K562 (cell line): ENCODE data around the gene PDLIM7. TPM values are rescaled to one million over a fixed set of nuclear protein-coding genes. Genes with fewer than 3 reads are reported as not detected.

Source experiments
- ELF1 ChIP-seq: fragments of 200-800 bp; sonication (Bioruptor generic); IDR thresholded peaks from 2 replicates; pipeline ENCODE4 v1.6.1; 2016; ENCODE audit warnings: missing genetic modification characterization, missing compliant biosample characterization
- GATA2 ChIP-seq: sonication (generic); formaldehyde crosslinking; IDR thresholded peaks from 2 replicates; pipeline ENCODE4 v1.4.0; 2020; ENCODE audit warnings: mild to moderate bottlenecking, missing genetic modification reagents
- HDGF ChIP-seq: fragments of 450-650 bp; IDR thresholded peaks from 2 replicates; pipeline ENCODE4 v1.6.1; 2016
- HINFP ChIP-seq: fragments of 450-650 bp; conservative IDR thresholded peaks from 2 replicates; pipeline ENCODE4 v1.6.1; 2016; ENCODE audit warnings: missing genetic modification characterization, low read depth, mild to moderate bottlenecking, control low read depth, missing compliant biosample characterization
- MAX ChIP-seq: sonication (generic); formaldehyde crosslinking; IDR thresholded peaks from 2 replicates; pipeline ENCODE4 v1.9.0; 2022; ENCODE audit warnings: mild to moderate bottlenecking, missing genetic modification reagents
- NR2F6 ChIP-seq: fragments of 450-650 bp; formaldehyde crosslinking; IDR thresholded peaks from 2 replicates; pipeline ENCODE4 v1.4.0; 2020; ENCODE audit warnings: mild to moderate bottlenecking
- PHF8 ChIP-seq: fragments of 200-600 bp; sonication (generic); IDR thresholded peaks from 2 replicates; pipeline ENCODE4 v1.6.1; 2012; ENCODE audit warnings: mixed run types, mild to moderate bottlenecking, inconsistent platforms, low read length, moderate library complexity, borderline replicate concordance
- POLR2A ChIP-seq: fragments of 450-650 bp; conservative IDR thresholded peaks from 2 replicates; pipeline ENCODE4 v1.6.1; 2016
- SREBF1 ChIP-seq: fragments of 150-350 bp; IDR thresholded peaks from 2 replicates; pipeline ENCODE4 v1.6.1; 2014; ENCODE audit warnings: antibody characterized with exemption, low read depth, low read length, borderline replicate concordance
- TEAD2 ChIP-seq: fragments of 450-650 bp; IDR thresholded peaks from 2 replicates; pipeline ENCODE4 v1.6.1; 2016; ENCODE audit warnings: missing genetic modification characterization, control low read depth, missing compliant biosample characterization
- TFE3 ChIP-seq: fragments of 450-650 bp; formaldehyde crosslinking; IDR thresholded peaks from 2 replicates; pipeline ENCODE4 v1.4.0; 2020; ENCODE audit warnings: mild to moderate bottlenecking, mixed read lengths
- ZBTB5 ChIP-seq: fragments of 450-650 bp; IDR thresholded peaks from 2 replicates; pipeline ENCODE4 v1.6.1; 2017; ENCODE audit warnings: antibody characterized with exemption
- ZBTB7A ChIP-seq: IDR thresholded peaks from 2 replicates; pipeline ENCODE4 v1.6.1; 2011; ENCODE audit warnings: low read depth, mild to moderate bottlenecking, low read length, moderate library complexity, borderline replicate concordance; ENCODE audit not compliant: control insufficient read depth
- polyA plus RNA-seq, 8 experiments: library from polyadenylated mRNA; depleted of rRNA in 4 of 8; stranded (reverse) in 5 of 8; unstranded in 3 of 8; fragments of >200 nt; fragmentation: Nextera tagmentation in 2 of 8; fragmentation: Illumina TruSeq in 1 of 8; extraction: Ambion mirVana in 2 of 8; extraction: Trizol in 1 of 8; gene quantifications; 2 replicates each; pipeline versions ENCODE4 v1.2.1 to v1.2.3, GENCODE V29; 2011 to 2014; ENCODE audit warnings: inconsistent platforms in 1 of 8, missing spikeins in 1 of 8
- total RNA-seq, 7 experiments: library from RNA; depleted of rRNA in 6 of 7; stranded (reverse); fragments of >200 nt in 6 of 7; fragmentation: Illumina TruSeq in 2 of 7; extraction: Trizol in 2 of 7; gene quantifications; 2 replicates each; pipeline versions ENCODE4 v1.2.1 to v1.2.3, GENCODE V29; 2011 to 2021; ENCODE audit warnings: low replicate concordance in 1 of 7
- TF ChIP-seq, protein P1 (sequence below): fragments of 150-350 bp; conservative IDR thresholded peaks from 2 replicates; pipeline ENCODE4 v1.6.1; 2014; ENCODE audit warnings: low read length
- TF ChIP-seq, protein P2 (sequence below): IDR thresholded peaks from 2 replicates; pipeline ENCODE4 v1.6.1; 2011; ENCODE audit warnings: borderline replicate concordance, low read depth, mild to moderate bottlenecking, moderate library complexity, low read length; ENCODE audit not compliant: insufficient read depth, poor library complexity, severe bottlenecking
- TF ChIP-seq, protein P3 (sequence below): sonication (generic); formaldehyde crosslinking; IDR thresholded peaks from 2 replicates; pipeline ENCODE4 v1.8.0; 2022; ENCODE audit warnings: mild to moderate bottlenecking, missing genetic modification reagents

PDLIM7 gene
- total and polyA plus RNA-seq, 9 of the 15 experiments (the other 6 are each of a cell fraction or from before 2014, with no cell fraction given), result 2.1 to 124 (median 32.6) TPM

DNA sequence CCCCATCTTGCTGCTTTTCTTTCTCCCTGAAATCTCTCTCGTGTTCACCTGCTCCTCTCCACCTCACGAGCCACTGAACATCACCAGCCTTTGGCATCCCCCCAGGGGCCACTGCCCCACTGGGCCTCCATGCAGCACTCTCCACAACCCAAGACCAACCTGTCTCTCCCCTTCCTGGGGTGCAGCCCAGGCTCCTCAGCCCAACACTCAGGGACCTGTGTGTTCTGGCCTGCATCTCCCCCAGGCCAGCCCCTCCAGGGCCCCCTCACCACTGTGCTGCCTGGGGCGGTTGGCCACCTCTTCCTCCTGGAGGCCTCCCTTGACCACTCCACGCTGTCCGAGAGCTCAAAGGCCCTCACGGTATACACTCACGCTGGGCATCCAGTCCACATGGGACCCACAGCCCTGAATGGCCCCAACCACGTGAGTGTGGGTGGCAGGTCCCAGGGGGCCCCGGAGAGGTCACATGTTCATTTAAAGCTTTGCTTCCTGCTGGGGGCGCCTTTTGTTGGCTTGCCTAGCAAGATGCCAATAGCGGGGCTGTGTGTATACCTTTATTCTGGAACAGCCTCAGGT, 12.7 kb upstream of the PDLIM7 start (continued):
- TF ChIP-seq, protein P1, sequence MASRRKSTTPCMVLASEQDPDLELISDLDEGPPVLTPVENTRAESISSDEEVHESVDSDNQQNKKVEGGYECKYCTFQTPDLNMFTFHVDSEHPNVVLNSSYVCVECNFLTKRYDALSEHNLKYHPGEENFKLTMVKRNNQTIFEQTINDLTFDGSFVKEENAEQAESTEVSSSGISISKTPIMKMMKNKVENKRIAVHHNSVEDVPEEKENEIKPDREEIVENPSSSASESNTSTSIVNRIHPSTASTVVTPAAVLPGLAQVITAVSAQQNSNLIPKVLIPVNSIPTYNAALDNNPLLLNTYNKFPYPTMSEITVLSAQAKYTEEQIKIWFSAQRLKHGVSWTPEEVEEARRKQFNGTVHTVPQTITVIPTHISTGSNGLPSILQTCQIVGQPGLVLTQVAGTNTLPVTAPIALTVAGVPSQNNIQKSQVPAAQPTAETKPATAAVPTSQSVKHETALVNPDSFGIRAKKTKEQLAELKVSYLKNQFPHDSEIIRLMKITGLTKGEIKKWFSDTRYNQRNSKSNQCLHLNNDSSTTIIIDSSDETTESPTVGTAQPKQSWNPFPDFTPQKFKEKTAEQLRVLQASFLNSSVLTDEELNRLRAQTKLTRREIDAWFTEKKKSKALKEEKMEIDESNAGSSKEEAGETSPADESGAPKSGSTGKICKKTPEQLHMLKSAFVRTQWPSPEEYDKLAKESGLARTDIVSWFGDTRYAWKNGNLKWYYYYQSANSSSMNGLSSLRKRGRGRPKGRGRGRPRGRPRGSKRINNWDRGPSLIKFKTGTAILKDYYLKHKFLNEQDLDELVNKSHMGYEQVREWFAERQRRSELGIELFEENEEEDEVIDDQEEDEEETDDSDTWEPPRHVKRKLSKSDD, result no peak
- TF ChIP-seq ZBTB7A, result peak; percentile 16; the same call in 1 of the 2 replicates
- 0 out of 2 replicates have a peak, but pooled peaks have one; percentile 10 for TF ChIP-seq TFE3 (CRISPR knock-in tag)
- no peak for TF ChIP-seq NR2F6 (CRISPR knock-in tag)
- TF ChIP-seq TEAD2 (tag), result no peak
- no peak for TF ChIP-seq HINFP
- TF ChIP-seq, protein P2, sequence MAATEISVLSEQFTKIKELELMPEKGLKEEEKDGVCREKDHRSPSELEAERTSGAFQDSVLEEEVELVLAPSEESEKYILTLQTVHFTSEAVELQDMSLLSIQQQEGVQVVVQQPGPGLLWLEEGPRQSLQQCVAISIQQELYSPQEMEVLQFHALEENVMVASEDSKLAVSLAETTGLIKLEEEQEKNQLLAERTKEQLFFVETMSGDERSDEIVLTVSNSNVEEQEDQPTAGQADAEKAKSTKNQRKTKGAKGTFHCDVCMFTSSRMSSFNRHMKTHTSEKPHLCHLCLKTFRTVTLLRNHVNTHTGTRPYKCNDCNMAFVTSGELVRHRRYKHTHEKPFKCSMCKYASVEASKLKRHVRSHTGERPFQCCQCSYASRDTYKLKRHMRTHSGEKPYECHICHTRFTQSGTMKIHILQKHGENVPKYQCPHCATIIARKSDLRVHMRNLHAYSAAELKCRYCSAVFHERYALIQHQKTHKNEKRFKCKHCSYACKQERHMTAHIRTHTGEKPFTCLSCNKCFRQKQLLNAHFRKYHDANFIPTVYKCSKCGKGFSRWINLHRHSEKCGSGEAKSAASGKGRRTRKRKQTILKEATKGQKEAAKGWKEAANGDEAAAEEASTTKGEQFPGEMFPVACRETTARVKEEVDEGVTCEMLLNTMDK, result peak; percentile 43
- 0 out of 2 replicates have a peak, but pooled peaks have one; percentile 40 for TF ChIP-seq HDGF
- TF ChIP-seq, protein P3, sequence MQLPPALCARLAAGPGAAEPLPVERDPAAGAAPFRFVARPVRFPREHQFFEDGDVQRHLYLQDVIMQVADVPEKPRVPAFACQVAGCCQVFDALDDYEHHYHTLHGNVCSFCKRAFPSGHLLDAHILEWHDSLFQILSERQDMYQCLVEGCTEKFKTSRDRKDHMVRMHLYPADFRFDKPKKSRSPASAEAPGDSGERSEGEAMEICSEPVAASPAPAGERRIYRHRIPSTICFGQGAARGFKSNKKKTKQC (CRISPR knock-in tag), result no peak
- no peak for TF ChIP-seq SREBF1
- 0 out of 2 replicates have a peak, but pooled peaks have one; percentile 14 for TF ChIP-seq ELF1 (tag)
- TF ChIP-seq MAX (CRISPR knock-in tag), result 0 out of 2 replicates have a peak, but pooled peaks have one; percentile 14
- TF ChIP-seq POLR2A, result peak; percentile 34; the same call in 1 of the 2 replicates
- no peak for TF ChIP-seq PHF8
- TF ChIP-seq ZBTB5, result no peak
- no peak for TF ChIP-seq GATA2
